HL-60 (cell line): ENCODE measurements around the gene SVOPL.

ENCODE experiments used
- DNase-seq, 2 experiments: peaks; one replicate each; pipeline ENCODE4 v3.0.0-alpha.2; 2010 to 2020; ENCODE audit warnings: low read depth in 1 of 2, low spot score in 1 of 2
- H3K27ac ChIP-seq: fragments of 250-450 bp; sonication (Bioruptor Pico); replicated peaks from 2 replicates; pipeline ENCODE4 v1.5.1; 2020; ENCODE audit warnings: mild to moderate bottlenecking, moderate library complexity
- H3K27me3 ChIP-seq: fragments of 250-450 bp; sonication (Bioruptor Pico); 2 replicates; pipeline ENCODE4 v1.5.1; 2021; ENCODE audit warnings: mild to moderate bottlenecking, moderate library complexity; ENCODE audit not compliant: insufficient read depth, poor library complexity, severe bottlenecking
- H3K4me3 ChIP-seq: replicated peaks from 2 replicates; pipeline ENCODE4 v1.5.1; 2011; ENCODE audit warnings: mild to moderate bottlenecking, control low read depth, low read length; ENCODE audit not compliant: insufficient read depth
- GABPA ChIP-seq: IDR thresholded peaks from 2 replicates; pipeline ENCODE4 v1.6.1; 2012; ENCODE audit warnings: low read depth
- POLR2AphosphoS5 ChIP-seq: IDR thresholded peaks from 2 replicates; pipeline ENCODE4 v1.6.1; 2012; ENCODE audit warnings: low read depth
- SPI1 ChIP-seq: IDR thresholded peaks from 2 replicates; pipeline ENCODE4 v1.6.1; 2012; ENCODE audit warnings: low read depth, mild to moderate bottlenecking, borderline replicate concordance
- TF ChIP-seq, protein P1 (sequence below): IDR thresholded peaks from 2 replicates; pipeline ENCODE4 v1.6.1; 2012; ENCODE audit warnings: low read depth; ENCODE audit not compliant: insufficient replicate concordance
- TF ChIP-seq, protein P2 (sequence below): IDR thresholded peaks from one replicate; pipeline ENCODE4 v1.5.1; 2011; ENCODE audit warnings: low read length, control low read depth, inconsistent platforms; ENCODE audit not compliant: insufficient read depth

Gene SVOPL

DNA sequence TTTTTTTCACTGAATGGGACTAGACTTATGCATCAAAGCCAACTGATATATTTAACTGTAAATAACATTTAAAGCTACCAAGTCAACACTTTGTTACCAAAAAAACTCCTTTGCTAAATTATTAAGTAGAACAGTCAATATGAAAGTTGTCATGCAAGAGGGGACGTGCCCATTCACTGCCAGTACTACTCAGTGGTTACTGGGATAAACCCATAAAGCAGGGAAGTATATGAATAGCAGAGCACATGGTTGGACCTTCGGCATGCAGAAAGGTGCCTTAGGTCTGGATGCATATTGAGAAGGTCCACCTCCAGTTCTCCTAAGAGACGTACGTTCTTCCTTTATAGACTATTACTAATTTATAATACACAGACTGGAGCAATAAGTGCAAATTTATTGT, 120.1 kb downstream of the SVOPL start:
- DNase-seq, result no peak
- no peak overlapping the region for H3K4me3 ChIP-seq
- TF ChIP-seq SPI1, result no peak
- TF ChIP-seq, protein P1, sequence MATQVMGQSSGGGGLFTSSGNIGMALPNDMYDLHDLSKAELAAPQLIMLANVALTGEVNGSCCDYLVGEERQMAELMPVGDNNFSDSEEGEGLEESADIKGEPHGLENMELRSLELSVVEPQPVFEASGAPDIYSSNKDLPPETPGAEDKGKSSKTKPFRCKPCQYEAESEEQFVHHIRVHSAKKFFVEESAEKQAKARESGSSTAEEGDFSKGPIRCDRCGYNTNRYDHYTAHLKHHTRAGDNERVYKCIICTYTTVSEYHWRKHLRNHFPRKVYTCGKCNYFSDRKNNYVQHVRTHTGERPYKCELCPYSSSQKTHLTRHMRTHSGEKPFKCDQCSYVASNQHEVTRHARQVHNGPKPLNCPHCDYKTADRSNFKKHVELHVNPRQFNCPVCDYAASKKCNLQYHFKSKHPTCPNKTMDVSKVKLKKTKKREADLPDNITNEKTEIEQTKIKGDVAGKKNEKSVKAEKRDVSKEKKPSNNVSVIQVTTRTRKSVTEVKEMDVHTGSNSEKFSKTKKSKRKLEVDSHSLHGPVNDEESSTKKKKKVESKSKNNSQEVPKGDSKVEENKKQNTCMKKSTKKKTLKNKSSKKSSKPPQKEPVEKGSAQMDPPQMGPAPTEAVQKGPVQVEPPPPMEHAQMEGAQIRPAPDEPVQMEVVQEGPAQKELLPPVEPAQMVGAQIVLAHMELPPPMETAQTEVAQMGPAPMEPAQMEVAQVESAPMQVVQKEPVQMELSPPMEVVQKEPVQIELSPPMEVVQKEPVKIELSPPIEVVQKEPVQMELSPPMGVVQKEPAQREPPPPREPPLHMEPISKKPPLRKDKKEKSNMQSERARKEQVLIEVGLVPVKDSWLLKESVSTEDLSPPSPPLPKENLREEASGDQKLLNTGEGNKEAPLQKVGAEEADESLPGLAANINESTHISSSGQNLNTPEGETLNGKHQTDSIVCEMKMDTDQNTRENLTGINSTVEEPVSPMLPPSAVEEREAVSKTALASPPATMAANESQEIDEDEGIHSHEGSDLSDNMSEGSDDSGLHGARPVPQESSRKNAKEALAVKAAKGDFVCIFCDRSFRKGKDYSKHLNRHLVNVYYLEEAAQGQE, result no peak
- TF ChIP-seq, protein P2, sequence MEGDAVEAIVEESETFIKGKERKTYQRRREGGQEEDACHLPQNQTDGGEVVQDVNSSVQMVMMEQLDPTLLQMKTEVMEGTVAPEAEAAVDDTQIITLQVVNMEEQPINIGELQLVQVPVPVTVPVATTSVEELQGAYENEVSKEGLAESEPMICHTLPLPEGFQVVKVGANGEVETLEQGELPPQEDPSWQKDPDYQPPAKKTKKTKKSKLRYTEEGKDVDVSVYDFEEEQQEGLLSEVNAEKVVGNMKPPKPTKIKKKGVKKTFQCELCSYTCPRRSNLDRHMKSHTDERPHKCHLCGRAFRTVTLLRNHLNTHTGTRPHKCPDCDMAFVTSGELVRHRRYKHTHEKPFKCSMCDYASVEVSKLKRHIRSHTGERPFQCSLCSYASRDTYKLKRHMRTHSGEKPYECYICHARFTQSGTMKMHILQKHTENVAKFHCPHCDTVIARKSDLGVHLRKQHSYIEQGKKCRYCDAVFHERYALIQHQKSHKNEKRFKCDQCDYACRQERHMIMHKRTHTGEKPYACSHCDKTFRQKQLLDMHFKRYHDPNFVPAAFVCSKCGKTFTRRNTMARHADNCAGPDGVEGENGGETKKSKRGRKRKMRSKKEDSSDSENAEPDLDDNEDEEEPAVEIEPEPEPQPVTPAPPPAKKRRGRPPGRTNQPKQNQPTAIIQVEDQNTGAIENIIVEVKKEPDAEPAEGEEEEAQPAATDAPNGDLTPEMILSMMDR, result no peak
- no peak for TF ChIP-seq GABPA
- TF ChIP-seq POLR2AphosphoS5, result no peak
- H3K27ac ChIP-seq, result no peak overlapping the region
- no peaks in the 10 kb centered on the region for H3K27me3 ChIP-seq

DNA sequence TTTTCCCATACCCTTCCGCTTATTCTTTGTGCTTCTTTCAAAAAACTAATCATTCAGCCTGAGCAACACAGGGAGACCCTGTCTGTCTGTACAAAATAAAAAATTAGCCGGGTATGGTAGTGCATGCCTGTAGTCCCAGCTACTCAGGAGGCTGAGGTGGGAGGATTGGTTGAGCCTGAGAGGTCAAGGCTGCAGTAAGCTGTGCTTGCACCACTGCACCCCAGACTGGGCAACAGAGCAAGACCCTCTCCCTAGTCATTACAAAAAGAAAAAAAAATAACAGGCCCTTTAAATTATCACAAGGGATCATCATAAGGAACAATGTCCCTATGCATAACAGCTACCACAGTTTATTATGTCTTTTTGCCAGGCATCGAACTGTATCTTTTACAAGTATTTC, 121.5 kb downstream of the SVOPL start:
- no peak overlapping the region for H3K4me3 ChIP-seq
- H3K27ac ChIP-seq, result no peak overlapping the region
- no peaks in the 10 kb centered on the region for H3K27me3 ChIP-seq
- no peak for DNase-seq
- TF ChIP-seq, protein P2, result no peak
- TF ChIP-seq GABPA (no peak), POLR2AphosphoS5 (no peak), SPI1 (no peak)
- TF ChIP-seq, protein P1, result no peak

DNA sequence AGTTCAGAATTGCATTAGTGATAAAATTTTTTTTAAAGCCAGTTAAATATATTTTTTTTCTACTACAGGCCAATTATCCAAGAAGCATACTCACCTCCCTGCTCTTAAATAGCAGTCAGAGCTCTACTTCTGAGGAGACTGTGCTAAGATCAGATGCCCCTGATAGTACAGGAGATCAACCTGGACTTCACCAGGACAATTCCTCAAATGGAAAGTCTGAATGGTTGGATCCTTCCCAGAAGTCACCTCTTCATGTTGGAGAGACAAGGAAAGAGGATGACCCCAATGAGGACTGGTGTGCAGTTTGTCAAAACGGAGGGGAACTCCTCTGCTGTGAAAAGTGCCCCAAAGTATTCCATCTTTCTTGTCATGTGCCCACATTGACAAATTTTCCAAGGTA, 122.0 kb downstream of the SVOPL start:
- no peak for DNase-seq
- Histone ChIP-seq H3K4me3 (no peak overlapping the region), H3K27ac (no peak overlapping the region), H3K27me3 (no peaks in the 10 kb centered on the region)
- TF ChIP-seq SPI1 (no peak), GABPA (no peak), POLR2AphosphoS5 (no peak)
- TF ChIP-seq, protein P2, result no peak
- TF ChIP-seq, protein P1, result no peak
